Measurements from ENCODE around the gene TNFRSF19. TPM values are rescaled to one million over a fixed set of nuclear protein-coding genes. Genes with fewer than 3 reads are reported as not detected.
"Not testable (repeated sequence)": the region's sequence is repeated elsewhere in the genome, so short reads cannot be mapped to it uniquely, and the experiment has no call there.

The TNFRSF19 gene
- 0.29 TPM for polyA plus RNA-seq

DNA sequence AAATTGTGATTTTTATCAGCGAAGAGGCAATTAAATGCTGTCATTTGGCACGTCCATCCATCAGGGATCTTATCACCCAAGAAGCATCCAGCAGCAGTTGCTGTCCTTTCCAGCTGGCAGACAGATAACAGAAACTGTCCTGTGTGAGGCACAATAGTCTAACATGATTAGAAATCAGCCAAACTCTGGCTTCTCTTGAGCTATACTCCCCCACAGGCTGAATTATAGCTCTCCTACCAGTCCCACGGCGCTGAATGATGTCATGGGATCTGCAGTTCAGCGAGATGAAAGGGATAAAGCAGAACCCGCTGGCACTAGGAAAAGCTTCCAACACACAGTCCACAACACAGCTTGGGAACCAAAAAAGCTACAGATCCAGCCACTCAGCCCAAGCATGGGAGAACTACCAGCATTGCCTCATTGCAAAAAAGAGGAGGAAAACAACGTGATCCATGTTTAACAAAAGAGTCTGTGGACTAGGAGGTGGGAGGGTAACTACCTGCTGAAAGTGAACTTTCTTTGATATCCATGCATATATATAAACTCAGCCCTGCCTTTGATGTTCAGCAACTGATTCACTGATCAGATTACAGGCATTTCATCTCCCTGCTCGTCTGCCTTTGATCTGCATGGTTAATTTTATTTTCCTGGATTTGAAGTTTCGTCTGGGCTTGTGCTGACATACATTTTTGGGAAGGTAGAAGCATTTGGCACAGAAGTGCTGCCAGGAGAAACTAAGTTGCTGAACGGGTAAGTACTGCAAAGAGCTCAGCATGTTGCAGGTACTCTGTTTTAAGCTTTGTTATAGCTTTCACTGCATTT is at the start of gene TNFRSF19:
TSS of gene TNFRSF19 (plus strand) at position 314 of the 822 bp plus-strand sequence. CDS start 19,772 bp downstream, outside the sequence.
- Mint-ChIP-seq H3K27ac (no peak within 1 kb of the TSS), H3K27me3 (peaks cover 5% of the 10 kb centered on the region), H3K36me3 (no peaks in the 10 kb centered on the region), H3K4me3 (no peak within 1 kb of the TSS), H3K4me1 (peaks cover 0 to 2% (median 0%) of the 10 kb centered on the region in 3 donors), H3K9me3 (no peaks in the 10 kb centered on the region)

GRCh38 chr13:23529926-23530325 is 40.3 kb upstream of the TNFRSF19 start:
- H3K27ac Mint-ChIP-seq, result not testable (repeated sequence)

DNA sequence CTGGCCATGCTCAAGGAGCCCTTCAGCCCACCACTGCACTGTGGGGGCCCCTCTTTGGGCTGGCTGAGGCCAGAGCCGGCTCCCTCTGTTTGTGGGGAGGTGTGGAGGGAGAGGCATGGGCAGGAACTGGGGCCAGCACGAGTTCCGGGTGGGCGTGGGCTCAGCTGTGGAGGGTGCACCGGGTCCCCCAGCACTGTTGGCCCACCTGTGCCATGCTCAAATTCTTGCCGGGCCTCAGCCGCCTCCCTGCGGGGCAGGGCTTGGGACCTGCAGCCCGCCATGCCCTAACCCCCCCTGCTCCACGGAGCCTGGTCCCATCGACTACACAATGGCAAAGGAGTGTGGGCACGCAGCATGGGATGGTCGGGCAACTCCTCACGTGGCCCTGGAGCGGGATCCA is 38.8 kb upstream of the TNFRSF19 start:
- Mint-ChIP-seq H3K36me3 (no peaks in the 10 kb centered on the region), H3K27me3 (peaks cover 10% of the 10 kb centered on the region), H3K27ac (no peak overlapping the region), H3K4me3 (no peak overlapping the region), H3K4me1 (no peaks in the 10 kb centered on the region), H3K9me3 (peaks cover 0 to 4% (median 0%) of the 10 kb centered on the region in 3 donors)

More at GRCh38 chr13:23529926-23530325, 40.3 kb upstream of the TNFRSF19 start:
- H3K4me3 Mint-ChIP-seq, H3K4me1 Mint-ChIP-seq, H3K36me3 Mint-ChIP-seq, H3K9me3 Mint-ChIP-seq: not testable (repeated sequence)
- peaks cover 10% of the 10 kb centered on the region for H3K27me3 Mint-ChIP-seq

DNA sequence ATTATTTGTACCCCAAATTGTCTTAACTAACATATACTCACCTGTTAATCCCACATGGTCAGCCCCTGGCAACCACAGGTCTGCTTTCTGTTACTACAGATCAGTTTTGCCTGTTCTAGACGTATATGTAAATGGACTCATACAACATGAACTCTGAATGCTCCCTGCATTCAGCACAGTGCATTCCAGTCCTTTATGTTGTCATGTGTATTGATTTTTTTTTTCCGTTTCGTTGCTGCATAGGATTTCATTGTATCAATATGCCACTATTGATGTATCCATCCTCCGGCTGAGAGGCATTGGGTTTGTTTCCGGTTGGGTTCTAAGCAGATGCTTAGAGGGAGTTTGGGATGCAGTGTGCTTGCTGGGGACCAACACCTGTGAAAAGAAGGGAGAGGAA is 36.1 kb upstream of the TNFRSF19 start:
- no peak overlapping the region for H3K4me3 Mint-ChIP-seq
- no peak overlapping the region for H3K27ac Mint-ChIP-seq
- peaks cover 3 to 4% (median 4%) of the 10 kb centered on the region in 3 donors for H3K9me3 Mint-ChIP-seq
- peaks cover 5% of the 10 kb centered on the region for H3K27me3 Mint-ChIP-seq
- no peaks in the 10 kb centered on the region for H3K4me1 Mint-ChIP-seq
- no peaks in the 10 kb centered on the region for H3K36me3 Mint-ChIP-seq

DNA sequence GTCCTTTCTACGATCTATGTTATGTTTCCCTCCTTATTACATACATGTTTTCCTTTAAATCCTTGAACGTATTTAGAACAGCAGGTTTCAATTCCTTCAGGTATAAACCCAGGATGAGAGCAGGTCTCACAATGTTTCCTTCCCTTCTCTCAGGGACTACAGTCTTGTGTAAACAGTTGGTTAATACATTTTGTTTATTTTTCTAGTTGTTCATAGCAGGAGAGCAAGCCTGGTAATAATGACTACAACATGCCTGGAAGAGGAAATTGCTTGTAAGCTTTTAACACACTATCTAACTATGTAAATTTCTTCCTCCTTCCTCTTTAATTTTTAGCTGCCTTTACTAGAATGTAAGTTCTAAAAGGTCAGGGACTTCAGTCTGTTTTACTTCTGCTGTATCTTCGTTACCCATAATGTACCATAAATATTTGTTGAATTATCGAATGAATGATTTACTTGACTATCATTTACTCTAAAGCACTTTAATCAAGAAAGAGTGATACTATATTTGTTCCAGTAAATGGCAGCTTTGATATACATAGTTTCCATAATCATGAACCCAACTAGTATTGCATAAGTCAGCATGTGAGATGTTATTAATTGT is 28.9 kb upstream of the TNFRSF19 start:
- Mint-ChIP-seq H3K36me3 (no peaks in the 10 kb centered on the region), H3K4me1 (no peaks in the 10 kb centered on the region), H3K4me3 (no peak overlapping the region), H3K27ac (no peak overlapping the region), H3K9me3 (peaks cover 0 to 4% (median 3%) of the 10 kb centered on the region in 3 donors), H3K27me3 (no peaks in the 10 kb centered on the region)

GRCh38 chr13:23544668-23545067 is 25.5 kb upstream of the TNFRSF19 start:
- Mint-ChIP-seq H3K27me3 (peaks cover 1% of the 10 kb centered on the region), H3K36me3 (no peaks in the 10 kb centered on the region), H3K27ac (no peak overlapping the region), H3K4me1 (no peaks in the 10 kb centered on the region), H3K4me3 (no peak overlapping the region), H3K9me3 (peaks cover 0 to 4% (median 4%) of the 10 kb centered on the region in 3 donors)

DNA sequence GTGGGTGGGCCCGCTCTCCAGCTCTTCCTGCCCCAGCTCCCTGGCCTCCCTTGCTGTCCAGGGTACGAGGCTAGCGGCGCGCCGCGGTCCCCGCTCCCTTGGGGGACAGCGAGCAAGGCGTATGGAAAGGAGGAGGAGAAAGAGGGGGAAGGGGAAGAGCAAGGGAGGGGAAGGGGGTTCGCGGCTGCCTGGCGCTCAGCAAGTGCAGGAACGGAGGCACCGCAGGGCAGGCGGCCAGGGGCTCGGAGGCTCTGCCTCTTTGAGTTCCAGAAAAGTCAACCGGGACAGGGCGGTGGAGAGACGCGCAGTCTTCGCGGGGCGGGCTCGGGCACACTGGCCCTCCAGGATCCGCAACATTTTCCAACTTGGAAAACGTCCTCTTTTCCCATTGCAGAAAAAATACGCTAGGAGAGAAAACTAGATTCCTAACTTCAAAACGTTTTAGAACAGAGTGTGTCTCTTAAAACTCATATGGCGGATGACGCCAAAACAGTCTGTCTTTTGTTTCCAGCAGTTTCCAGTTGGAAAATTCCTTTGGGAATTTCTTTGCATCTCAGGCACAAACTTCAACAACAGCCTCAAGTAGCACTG is 23.1 kb upstream of the TNFRSF19 start:
- peaks cover 0 to 5% (median 4%) of the 10 kb centered on the region in 3 donors for H3K9me3 Mint-ChIP-seq
- H3K4me1 Mint-ChIP-seq, result no peaks in the 10 kb centered on the region
- no peak overlapping the region for H3K4me3 Mint-ChIP-seq
- H3K36me3 Mint-ChIP-seq, result no peaks in the 10 kb centered on the region
- peaks cover 5% of the 10 kb centered on the region for H3K27me3 Mint-ChIP-seq
- no peak overlapping the region for H3K27ac Mint-ChIP-seq

GRCh38 chr13:23549724-23550123 is 20.5 kb upstream of the TNFRSF19 start:
- Mint-ChIP-seq H3K4me1 (no peaks in the 10 kb centered on the region), H3K4me3 (no peak overlapping the region), H3K27ac (no peak overlapping the region), H3K9me3 (peaks cover 0 to 5% (median 4%) of the 10 kb centered on the region in 3 donors), H3K36me3 (no peaks in the 10 kb centered on the region), H3K27me3 (peaks cover 5% of the 10 kb centered on the region)

DNA sequence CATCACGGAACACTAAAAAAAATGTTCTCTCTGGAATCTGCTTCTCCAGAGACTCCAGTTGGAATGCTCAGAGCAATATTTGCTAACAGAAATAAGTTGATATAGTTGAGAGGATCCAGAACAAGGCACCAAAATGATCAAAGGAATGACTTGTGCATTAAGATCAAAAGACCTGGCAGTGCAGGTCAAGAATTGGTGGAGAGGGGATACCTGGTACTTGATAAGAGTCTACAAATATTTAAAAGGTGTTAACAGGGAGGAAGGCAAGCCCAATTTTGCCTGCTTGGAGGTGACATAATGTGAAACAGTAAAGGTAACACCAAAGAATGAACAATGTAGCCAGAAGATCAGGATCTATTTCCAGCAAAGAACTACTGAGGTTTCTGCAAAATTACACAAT is 20.0 kb upstream of the TNFRSF19 start:
- Mint-ChIP-seq H3K4me1 (no peaks in the 10 kb centered on the region), H3K27me3 (peaks cover 7% of the 10 kb centered on the region), H3K4me3 (no peak overlapping the region), H3K9me3 (peaks cover 0 to 5% (median 4%) of the 10 kb centered on the region in 3 donors), H3K27ac (no peak overlapping the region), H3K36me3 (no peaks in the 10 kb centered on the region)

DNA sequence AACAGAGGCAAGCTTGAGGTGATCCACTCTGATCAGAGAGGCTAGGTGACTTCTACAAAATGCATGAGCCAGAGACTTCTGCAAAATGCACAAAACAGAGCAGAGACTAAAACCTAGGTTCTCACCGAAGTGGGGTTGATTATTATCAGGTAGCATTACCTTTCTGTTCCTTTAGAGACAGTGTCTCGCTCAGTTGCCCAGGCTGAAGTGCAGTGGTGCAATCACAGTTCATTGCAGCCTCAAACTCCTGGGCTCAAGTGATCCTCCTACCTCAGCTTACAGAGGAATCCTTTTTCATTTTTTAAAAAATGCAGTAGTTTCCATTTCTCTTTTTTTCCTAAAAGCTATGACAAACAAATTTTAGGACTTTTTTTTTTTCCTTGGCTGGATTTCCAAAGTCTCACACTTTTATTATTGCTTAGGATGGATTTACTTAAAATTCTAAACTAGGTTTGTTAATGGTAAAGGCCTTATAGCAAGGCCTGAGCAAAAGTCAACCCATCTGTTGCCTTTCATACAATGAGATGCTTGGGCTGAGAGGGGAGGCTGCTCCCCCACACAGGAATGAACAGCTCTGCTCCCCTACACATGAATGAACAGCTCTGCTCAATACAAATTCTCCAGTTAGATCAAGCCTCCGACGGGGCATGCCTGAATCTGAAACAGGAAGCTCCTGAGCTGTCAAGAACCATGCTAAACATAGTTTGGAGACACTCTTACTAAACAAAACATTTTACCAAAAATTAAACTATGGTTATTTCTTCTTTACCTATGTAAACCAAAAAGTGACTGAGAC is 18.8 kb upstream of the TNFRSF19 start:
- no peak overlapping the region for H3K27ac Mint-ChIP-seq
- peaks cover 7% of the 10 kb centered on the region for H3K27me3 Mint-ChIP-seq
- H3K9me3 Mint-ChIP-seq, result peaks cover 0 to 5% (median 4%) of the 10 kb centered on the region in 3 donors
- no peaks in the 10 kb centered on the region for H3K4me1 Mint-ChIP-seq
- no peaks in the 10 kb centered on the region for H3K36me3 Mint-ChIP-seq
- H3K4me3 Mint-ChIP-seq, result no peak overlapping the region

- no peaks in the 10 kb centered on the region for H3K4me1 Mint-ChIP-seq
- H3K9me3 Mint-ChIP-seq, result peaks cover 0 to 5% (median 4%) of the 10 kb centered on the region in 3 donors
- H3K36me3 Mint-ChIP-seq, result no peaks in the 10 kb centered on the region
- H3K27me3 Mint-ChIP-seq, result peaks cover 7% of the 10 kb centered on the region
- H3K4me3 Mint-ChIP-seq, result no peak overlapping the region
- no peak overlapping the region for H3K27ac Mint-ChIP-seq
Observed at GRCh38 chr13:23552171-23552570, 18.0 kb upstream of the TNFRSF19 start.

DNA sequence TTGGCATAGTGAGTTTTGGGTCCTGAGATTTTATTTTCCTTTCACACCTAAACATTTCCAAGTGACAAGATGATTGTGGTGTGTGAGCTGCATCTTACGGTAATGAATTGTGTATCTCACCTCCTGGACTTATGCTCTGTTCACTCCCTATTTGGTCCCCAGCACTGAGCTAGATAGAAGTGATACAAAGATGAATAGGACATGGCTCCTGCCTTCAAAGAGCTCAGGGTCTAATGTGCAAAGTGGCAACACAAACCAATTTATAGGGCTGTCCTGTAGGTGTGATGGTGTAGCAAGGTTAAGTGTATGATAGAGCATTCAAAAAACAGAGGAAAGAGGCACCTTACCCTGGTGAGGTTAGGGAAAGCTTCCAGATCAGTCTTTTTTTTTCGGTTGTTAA is 17.6 kb upstream of the TNFRSF19 start:
- Mint-ChIP-seq H3K27me3 (peaks cover 7% of the 10 kb centered on the region), H3K9me3 (peaks cover 0 to 5% (median 4%) of the 10 kb centered on the region in 3 donors), H3K27ac (no peak overlapping the region), H3K4me1 (no peaks in the 10 kb centered on the region), H3K4me3 (no peak overlapping the region), H3K36me3 (no peaks in the 10 kb centered on the region)

GRCh38 chr13:23554000-23554399 is 16.2 kb upstream of the TNFRSF19 start:
- Mint-ChIP-seq H3K36me3 (no peaks in the 10 kb centered on the region), H3K27me3 (peaks cover 7% of the 10 kb centered on the region), H3K4me3 (no peak overlapping the region), H3K27ac (no peak overlapping the region), H3K9me3 (peaks cover 0 to 5% (median 1%) of the 10 kb centered on the region in 3 donors), H3K4me1 (no peaks in the 10 kb centered on the region)

- H3K27ac Mint-ChIP-seq, result no peak overlapping the region
- H3K9me3 Mint-ChIP-seq, result no peaks in the 10 kb centered on the region
- H3K4me1 Mint-ChIP-seq, result no peaks in the 10 kb centered on the region
- H3K27me3 Mint-ChIP-seq, result peaks cover 3% of the 10 kb centered on the region
- no peaks in the 10 kb centered on the region for H3K36me3 Mint-ChIP-seq
- H3K4me3 Mint-ChIP-seq, result no peak overlapping the region
Observed at GRCh38 chr13:23557043-23557442, 13.2 kb upstream of the TNFRSF19 start.

DNA sequence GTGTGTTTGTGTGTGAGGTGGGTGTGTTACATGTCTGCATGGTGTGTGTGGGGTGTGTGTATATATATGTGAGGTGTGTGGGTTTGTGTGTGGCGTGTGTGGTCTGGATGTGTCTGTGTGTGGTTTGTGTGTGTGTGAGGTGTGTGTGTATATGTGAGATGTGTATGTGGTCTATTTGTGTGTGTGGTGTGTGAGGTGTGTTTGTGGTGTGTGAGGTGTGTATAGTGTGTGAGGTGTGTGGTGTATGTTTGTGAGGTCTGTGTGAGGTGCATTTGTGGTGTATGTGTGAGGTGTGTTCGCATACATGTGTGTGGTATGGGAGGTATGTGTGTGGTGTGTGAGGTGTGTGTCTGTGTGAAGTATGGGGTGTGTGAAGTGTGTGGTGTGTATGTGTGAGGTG is 12.5 kb upstream of the TNFRSF19 start:
- Mint-ChIP-seq H3K36me3 (no peaks in the 10 kb centered on the region), H3K9me3 (no peaks in the 10 kb centered on the region)

More for the DNA sequence above, 12.5 kb upstream of the TNFRSF19 start:
- Mint-ChIP-seq H3K27ac (no peak overlapping the region), H3K27me3 (peaks cover 3% of the 10 kb centered on the region), H3K4me3 (no peak overlapping the region), H3K4me1 (no peaks in the 10 kb centered on the region)
